ENCODE data around the gene KHNYN. TPM values are rescaled to one million over a fixed set of nuclear protein-coding genes. Genes with fewer than 3 reads are reported as not detected.
A peak's percentile ranks its signal among the peaks of the same experiment; 100 is the strongest.
"Not testable (repeated sequence)": the region's sequence is repeated elsewhere in the genome, so short reads cannot be mapped to it uniquely, and the experiment has no call there.

The KHNYN gene
- total RNA-seq, 1 donor from 2014 or later, result 63.0 TPM

DNA sequence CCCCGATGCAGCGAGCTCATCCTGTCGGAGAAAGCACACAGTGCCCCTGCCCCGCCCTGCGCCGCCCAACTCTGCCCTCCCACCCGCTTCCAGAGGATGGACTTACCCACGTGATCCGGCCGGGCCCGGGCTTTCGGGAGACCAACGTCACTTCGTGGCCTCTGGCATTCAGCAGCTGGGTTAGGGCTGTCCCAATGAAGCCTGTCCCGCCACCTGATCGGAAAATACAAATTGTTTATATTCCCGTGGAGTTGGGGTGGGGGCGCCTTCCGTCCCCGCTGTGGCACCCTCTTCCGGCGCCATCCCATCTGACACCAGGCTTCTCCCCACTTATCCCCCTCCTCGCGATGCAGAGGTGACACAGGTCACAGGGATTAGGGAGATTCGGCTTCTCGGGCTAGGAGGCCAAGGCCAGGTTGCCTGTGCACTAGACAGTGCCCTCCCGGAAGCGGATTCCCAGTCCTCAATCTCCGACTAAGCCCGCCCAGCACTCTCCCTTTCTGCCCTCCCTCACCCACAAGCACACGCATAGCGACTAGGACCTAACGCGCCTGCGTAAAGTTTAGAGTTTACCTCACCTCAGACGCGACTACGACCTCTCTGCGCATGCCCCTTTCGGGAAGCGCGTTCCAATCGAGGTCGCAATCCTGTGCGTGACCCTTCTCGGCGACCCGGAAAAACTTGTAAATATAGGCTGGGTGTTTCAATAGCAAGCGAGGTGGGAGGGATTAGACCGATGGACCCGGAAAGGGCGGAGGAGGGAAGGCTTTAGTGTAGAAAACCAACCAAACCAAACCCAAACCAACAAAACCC, 12.7 kb downstream of the KHNYN start, which contains the start of gene SDR39U1:
Gene SDR39U1 (minus strand): TSS at position 537 of the 813 bp plus-strand sequence. CDS start 7 bp downstream, at position 530.
- Mint-ChIP-seq H3K36me3 (ENCODE audit: low read depth) (peaks cover 53% of the 10 kb centered on the region), H3K27me3 (peaks cover 4% of the 10 kb centered on the region), H3K4me3 (peak within 1 kb of the TSS; percentile 98), H3K9me3 (peaks cover 5% of the 10 kb centered on the region), H3K27ac (peak within 1 kb of the TSS; percentile 99), H3K4me1 (peaks cover 49% of the 10 kb centered on the region)
- intact Hi-C loops (cut with micrococcal nuclease), result loop anchor here (1.0 to 10.0 kb wide), 8 partner anchors 11 to 878 kb away; partner anchors contain the start of genes AP1G2, GZMB, LTB4R and LTB4R2
- DNase-seq, result peak; percentile 99

DNA sequence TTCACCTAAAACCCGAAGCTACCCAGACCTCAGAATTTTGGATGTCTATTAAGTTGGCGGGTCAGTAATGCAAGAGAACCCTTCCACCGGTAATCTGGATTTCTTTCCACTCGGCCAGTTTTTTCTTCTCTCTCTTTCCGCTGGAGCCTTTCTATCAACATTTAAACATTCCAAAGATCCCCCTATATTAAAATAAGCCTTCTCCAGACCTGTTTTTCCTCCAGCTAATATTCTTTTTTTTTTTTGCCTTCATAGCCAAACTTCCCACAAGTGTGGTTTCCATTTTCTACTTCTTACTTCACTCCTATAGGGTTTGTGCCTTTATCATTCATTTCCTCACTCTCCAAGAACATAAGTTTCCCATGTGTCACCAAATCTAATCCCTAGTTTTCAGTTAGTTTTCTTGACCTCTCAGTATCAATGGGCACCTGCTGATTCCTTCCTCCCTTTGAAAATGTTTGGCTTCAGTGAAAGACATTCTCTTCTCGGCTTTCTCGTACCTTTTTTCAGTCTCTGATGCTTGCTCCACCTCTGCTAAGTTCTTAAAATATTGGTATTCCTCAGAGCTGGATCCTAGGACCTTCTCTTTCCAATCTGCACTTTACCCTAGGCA, 13.4 kb downstream of the KHNYN start:
- peaks cover 44% of the 10 kb centered on the region for H3K4me1 Mint-ChIP-seq
- H3K4me3 Mint-ChIP-seq, result peak overlapping the region; percentile 98
- H3K36me3 Mint-ChIP-seq (ENCODE audit: low read depth), result peaks cover 47% of the 10 kb centered on the region
- no peak for DNase-seq
- intact Hi-C loops (cut with micrococcal nuclease), result loop anchor here (2.0 to 10.0 kb wide), 5 partner anchors 132 to 878 kb away; partner anchors contain the start of genes AP1G2, GZMB, LTB4R and LTB4R2
- peaks cover 4% of the 10 kb centered on the region for H3K27me3 Mint-ChIP-seq
- peaks cover 5% of the 10 kb centered on the region for H3K9me3 Mint-ChIP-seq
- H3K27ac Mint-ChIP-seq, result peak overlapping the region; percentile 99

DNA sequence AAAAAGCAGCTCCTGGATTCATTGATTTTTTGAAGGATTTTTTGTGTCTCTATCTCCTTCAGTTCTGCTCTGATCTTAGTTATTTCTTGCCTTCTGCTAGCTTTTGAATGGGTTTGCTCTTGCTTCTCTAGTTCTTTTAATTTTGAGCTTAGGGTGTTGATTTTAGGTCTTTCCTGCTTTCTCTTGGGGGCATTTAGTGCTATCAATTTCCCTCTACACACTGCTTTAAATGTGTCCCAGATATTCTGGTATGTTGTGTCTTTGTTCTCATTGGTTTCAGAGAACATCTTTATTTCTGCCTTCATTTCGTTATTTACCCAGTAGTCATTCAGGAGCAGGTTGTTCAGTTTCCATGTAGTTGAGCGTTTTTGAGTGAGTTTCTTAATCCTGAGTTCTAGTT, 21.1 kb downstream of the KHNYN start:
- H3K9me3 Mint-ChIP-seq; H3K4me3 Mint-ChIP-seq; H3K4me1 Mint-ChIP-seq; H3K27me3 Mint-ChIP-seq; H3K36me3 Mint-ChIP-seq (ENCODE audit: low read depth); intact Hi-C loops (cut with micrococcal nuclease); DNase-seq: not testable (repeated sequence)
- H3K27ac Mint-ChIP-seq, result peak overlapping the region; percentile 17

GRCh38 chr14:24456980-24457379, 27.2 kb downstream of the KHNYN start:
- Mint-ChIP-seq H3K27me3 (no peaks in the 10 kb centered on the region), H3K9me3 (peaks cover 13% of the 10 kb centered on the region), H3K36me3 (ENCODE audit: low read depth) (peaks cover 4% of the 10 kb centered on the region), H3K27ac (no peak overlapping the region), H3K4me1 (no peaks in the 10 kb centered on the region), H3K4me3 (no peak overlapping the region)
- DNase-seq, result no peak
- intact Hi-C loops (cut with micrococcal nuclease), result no loop called here

GRCh38 chr14:24458736-24459135, 29.0 kb downstream of the KHNYN start:
- no peaks in the 10 kb centered on the region for H3K4me1 Mint-ChIP-seq
- H3K27me3 Mint-ChIP-seq, result no peaks in the 10 kb centered on the region
- intact Hi-C loops (cut with micrococcal nuclease), result no loop called here
- H3K27ac Mint-ChIP-seq, result no peak overlapping the region
- H3K4me3 Mint-ChIP-seq, result no peak overlapping the region
- H3K36me3 Mint-ChIP-seq (ENCODE audit: low read depth), result peaks cover 4% of the 10 kb centered on the region
- peaks cover 13% of the 10 kb centered on the region for H3K9me3 Mint-ChIP-seq
- DNase-seq, result no peak

- Mint-ChIP-seq H3K4me1 (no peaks in the 10 kb centered on the region), H3K36me3 (ENCODE audit: low read depth) (no peaks in the 10 kb centered on the region), H3K9me3 (peaks cover 8% of the 10 kb centered on the region), H3K4me3 (no peak overlapping the region), H3K27me3 (no peaks in the 10 kb centered on the region), H3K27ac (no peak overlapping the region)
- intact Hi-C loops (cut with micrococcal nuclease), result no loop called here
- DNase-seq, result no peak
Measured at GRCh38 chr14:24459331-24459730, 29.6 kb downstream of the KHNYN start.

DNA sequence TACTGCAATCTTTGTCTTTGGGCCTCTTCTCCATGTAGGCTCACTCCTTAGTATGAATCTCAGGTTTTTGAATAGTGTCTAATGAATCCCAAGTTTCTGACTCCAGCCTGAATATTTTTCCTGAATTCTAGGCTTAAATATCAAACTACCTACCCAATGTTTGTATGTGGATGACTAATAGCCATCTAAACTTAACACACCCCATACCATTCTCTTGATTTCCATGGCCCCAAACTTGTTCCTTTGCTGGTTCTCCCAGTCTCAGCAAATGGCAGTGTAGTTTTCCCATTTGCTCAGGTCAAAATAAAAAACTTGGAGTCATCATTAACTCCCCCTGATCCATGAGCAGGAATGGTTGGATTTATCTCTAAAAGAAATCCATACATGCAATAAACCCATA, 31.6 kb downstream of the KHNYN start:
- no peak overlapping the region for H3K27ac Mint-ChIP-seq
- intact Hi-C loops (cut with micrococcal nuclease), result no loop called here
- peaks cover 7% of the 10 kb centered on the region for H3K9me3 Mint-ChIP-seq
- H3K27me3 Mint-ChIP-seq, result no peaks in the 10 kb centered on the region
- DNase-seq, result no peak
- peaks cover 2% of the 10 kb centered on the region for H3K36me3 Mint-ChIP-seq (ENCODE audit: low read depth)
- peaks cover 3% of the 10 kb centered on the region for H3K4me1 Mint-ChIP-seq
- no peak overlapping the region for H3K4me3 Mint-ChIP-seq

GRCh38 chr14:24463017-24463883, 33.5 kb downstream of the KHNYN start:
- DNase-seq, result no peak
- intact Hi-C loops (cut with micrococcal nuclease), result no loop called here
- Mint-ChIP-seq H3K4me1 (peaks cover 3% of the 10 kb centered on the region), H3K4me3 (no peak overlapping the region), H3K9me3 (peaks cover 13% of the 10 kb centered on the region), H3K27me3 (no peaks in the 10 kb centered on the region), H3K36me3 (ENCODE audit: low read depth) (peaks cover 2% of the 10 kb centered on the region), H3K27ac (no peak overlapping the region)

DNA sequence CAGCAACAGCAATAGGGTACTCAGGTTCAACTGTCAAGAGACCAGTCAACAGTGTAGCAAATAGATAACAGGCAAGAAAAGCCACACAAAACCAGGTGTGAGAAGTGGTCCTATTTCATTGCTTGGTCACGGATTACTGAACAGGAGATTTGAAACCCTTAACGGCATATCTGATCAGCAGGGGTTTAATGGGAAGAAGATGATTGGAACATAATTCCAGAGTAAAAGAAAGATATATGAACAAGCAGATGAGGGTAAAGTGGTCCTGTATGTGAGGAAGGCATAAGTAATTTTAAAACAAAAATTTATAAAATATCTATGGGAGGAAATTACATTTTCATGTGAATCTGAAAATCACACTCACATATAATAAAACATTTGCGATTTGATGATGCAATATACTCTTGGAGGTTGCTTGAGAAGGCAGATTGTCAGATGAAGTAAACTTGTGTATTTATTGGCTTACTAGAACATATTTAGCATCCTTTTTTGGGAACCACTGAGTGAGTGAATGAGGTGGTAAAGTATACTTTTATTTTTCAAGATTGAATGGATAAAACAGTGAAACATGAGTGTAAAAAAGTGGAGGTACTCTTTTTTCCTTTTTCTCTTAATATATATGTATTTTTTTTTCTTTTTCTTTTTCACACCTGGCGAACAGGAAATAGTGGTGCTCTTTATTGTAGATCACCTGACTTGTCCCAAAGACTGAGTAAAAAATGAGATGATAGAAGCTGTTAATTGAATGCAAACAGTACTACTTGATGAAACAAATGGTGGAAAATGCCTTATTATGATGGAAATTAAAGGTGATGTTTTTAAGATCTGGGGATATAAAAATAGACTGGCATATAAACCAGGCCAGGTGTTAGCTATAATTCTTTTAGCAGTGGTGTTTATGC, 34.4 kb downstream of the KHNYN start:
- Mint-ChIP-seq H3K27me3 (peaks cover 2% of the 10 kb centered on the region), H3K27ac (no peak overlapping the region), H3K4me3 (no peak overlapping the region), H3K9me3 (peaks cover 13% of the 10 kb centered on the region), H3K4me1 (peaks cover 3% of the 10 kb centered on the region), H3K36me3 (ENCODE audit: low read depth) (peaks cover 2% of the 10 kb centered on the region)
- intact Hi-C loops (cut with micrococcal nuclease), result no loop called here
- no peak for DNase-seq

- Mint-ChIP-seq H3K27ac (no peak overlapping the region), H3K4me3 (no peak overlapping the region), H3K27me3 (peaks cover 2% of the 10 kb centered on the region), H3K36me3 (ENCODE audit: low read depth) (peaks cover 2% of the 10 kb centered on the region), H3K4me1 (peaks cover 3% of the 10 kb centered on the region), H3K9me3 (peaks cover 12% of the 10 kb centered on the region)
- intact Hi-C loops (cut with micrococcal nuclease), result no loop called here
- no peak for DNase-seq
Measured at GRCh38 chr14:24465368-24465767, 35.6 kb downstream of the KHNYN start.

DNA sequence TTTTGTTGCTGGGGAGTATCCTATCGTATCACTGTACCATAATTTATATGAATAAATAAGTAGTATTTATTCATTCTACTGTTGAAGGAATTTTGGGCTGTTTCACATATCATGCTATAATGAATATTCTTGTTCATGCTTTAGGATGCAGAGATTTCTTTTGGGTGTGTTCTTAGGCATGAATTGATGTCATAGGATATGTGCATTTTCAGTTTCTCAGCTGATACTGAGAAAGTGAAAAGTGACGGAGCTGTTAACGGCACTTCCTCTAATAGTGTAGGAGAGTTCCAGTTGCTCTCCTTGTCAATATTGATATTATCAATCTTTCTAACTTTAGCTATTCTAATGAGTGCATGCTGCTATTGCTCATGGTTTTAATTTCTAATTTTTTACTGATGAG, 36.1 kb downstream of the KHNYN start:
- Mint-ChIP-seq H3K4me1 (peaks cover 3% of the 10 kb centered on the region), H3K36me3 (ENCODE audit: low read depth) (peaks cover 2% of the 10 kb centered on the region), H3K4me3 (no peak overlapping the region), H3K27ac (no peak overlapping the region), H3K9me3 (peaks cover 10% of the 10 kb centered on the region), H3K27me3 (peaks cover 2% of the 10 kb centered on the region)
- DNase-seq, result no peak
- intact Hi-C loops (cut with micrococcal nuclease), result no loop called here

DNA sequence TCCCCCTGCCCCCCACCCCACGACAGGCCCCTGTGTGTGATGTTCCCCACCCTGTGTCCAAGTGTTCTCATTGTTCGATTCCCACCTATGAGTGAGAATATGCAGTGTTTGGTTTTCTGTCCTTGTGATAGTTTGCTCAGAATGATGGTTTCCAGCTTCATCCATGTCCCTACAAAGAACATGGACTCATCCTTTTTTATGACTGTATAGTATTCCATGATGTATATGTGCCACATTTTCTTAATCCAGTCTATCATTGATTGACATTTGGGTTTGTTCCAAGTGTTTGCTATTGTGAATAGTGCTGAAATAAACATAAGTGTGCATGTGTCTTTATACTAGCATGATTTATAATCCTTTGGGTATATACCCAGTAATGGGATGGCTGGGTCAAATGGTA, 40.7 kb downstream of the KHNYN start:
- H3K27ac Mint-ChIP-seq; intact Hi-C loops (cut with micrococcal nuclease); H3K36me3 Mint-ChIP-seq (ENCODE audit: low read depth); H3K4me1 Mint-ChIP-seq; DNase-seq; H3K27me3 Mint-ChIP-seq; H3K4me3 Mint-ChIP-seq: not testable (repeated sequence)
- H3K9me3 Mint-ChIP-seq, result peaks cover 15% of the 10 kb centered on the region

DNA sequence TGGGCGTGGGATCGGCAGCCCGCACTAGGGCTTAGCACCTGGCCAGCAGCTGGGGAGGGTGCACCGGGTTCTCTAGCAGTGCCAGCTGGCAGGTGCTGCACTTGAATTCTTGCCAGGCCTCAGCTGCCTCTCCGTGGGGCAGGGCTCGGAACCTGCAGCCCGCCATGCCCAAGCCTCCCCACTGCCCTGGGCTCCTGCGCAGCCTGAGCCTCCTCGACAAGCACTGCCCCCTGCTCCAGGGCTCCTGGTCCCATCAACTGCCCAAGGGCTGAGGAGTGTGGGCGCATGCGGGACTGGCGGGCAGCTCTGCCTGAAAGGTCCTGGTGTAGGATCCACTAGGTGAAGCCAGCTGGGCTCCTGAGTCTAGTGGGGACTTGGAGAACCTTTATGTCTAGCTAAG, 43.5 kb downstream of the KHNYN start:
- DNase-seq, result no peak
- H3K27ac Mint-ChIP-seq, result no peak overlapping the region
- H3K27me3 Mint-ChIP-seq, result peaks cover 2% of the 10 kb centered on the region
- H3K9me3 Mint-ChIP-seq, result peaks cover 7% of the 10 kb centered on the region
- intact Hi-C loops (cut with micrococcal nuclease), result no loop called here
- H3K4me3 Mint-ChIP-seq, result no peak overlapping the region
- no peaks in the 10 kb centered on the region for H3K36me3 Mint-ChIP-seq (ENCODE audit: low read depth)
- H3K4me1 Mint-ChIP-seq, result no peaks in the 10 kb centered on the region
